Measurements from ENCODE around the gene NCAPD3.

The NCAPD3 gene

DNA sequence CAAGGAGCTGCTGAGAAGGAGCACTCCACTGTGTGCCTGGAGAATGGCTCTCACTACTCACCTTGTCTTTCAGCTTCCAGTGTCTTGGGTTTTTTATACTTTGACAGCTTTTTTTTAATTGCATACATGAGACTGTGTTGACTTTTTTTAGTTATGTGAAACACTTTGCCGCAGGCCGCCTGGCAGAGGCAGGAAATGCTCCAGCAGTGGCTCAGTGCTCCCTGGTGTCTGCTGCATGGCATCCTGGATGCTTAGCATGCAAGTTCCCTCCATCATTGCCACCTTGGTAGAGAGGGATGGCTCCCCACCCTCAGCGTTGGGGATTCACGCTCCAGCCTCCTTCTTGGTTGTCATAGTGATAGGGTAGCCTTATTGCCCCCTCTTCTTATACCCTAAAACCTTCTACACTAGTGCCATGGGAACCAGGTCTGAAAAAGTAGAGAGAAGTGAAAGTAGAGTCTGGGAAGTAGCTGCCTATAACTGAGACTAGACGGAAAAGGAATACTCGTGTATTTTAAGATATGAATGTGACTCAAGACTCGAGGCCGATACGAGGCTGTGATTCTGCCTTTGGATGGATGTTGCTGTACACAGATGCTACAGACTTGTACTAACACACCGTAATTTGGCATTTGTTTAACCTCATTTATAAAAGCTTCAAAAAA is 72.6 kb downstream of the NCAPD3 start:
- Histone ChIP-seq H3K27me3 (no peaks in the 10 kb centered on the region), H3K4me1 (no peaks in the 10 kb centered on the region), H3K36me3 (peaks cover 77% of the 10 kb centered on the region), H3K9me3 (no peaks in the 10 kb centered on the region), H3K4me3 (ENCODE audit: low read depth, low read length) (no peak overlapping the region)
- DNase-seq: no peak
- TF ChIP-seq, protein P1, sequence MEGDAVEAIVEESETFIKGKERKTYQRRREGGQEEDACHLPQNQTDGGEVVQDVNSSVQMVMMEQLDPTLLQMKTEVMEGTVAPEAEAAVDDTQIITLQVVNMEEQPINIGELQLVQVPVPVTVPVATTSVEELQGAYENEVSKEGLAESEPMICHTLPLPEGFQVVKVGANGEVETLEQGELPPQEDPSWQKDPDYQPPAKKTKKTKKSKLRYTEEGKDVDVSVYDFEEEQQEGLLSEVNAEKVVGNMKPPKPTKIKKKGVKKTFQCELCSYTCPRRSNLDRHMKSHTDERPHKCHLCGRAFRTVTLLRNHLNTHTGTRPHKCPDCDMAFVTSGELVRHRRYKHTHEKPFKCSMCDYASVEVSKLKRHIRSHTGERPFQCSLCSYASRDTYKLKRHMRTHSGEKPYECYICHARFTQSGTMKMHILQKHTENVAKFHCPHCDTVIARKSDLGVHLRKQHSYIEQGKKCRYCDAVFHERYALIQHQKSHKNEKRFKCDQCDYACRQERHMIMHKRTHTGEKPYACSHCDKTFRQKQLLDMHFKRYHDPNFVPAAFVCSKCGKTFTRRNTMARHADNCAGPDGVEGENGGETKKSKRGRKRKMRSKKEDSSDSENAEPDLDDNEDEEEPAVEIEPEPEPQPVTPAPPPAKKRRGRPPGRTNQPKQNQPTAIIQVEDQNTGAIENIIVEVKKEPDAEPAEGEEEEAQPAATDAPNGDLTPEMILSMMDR (IDR thresholded peaks at IDR 0.05; ENCODE audit: low read depth, low read length): no peak

DNA sequence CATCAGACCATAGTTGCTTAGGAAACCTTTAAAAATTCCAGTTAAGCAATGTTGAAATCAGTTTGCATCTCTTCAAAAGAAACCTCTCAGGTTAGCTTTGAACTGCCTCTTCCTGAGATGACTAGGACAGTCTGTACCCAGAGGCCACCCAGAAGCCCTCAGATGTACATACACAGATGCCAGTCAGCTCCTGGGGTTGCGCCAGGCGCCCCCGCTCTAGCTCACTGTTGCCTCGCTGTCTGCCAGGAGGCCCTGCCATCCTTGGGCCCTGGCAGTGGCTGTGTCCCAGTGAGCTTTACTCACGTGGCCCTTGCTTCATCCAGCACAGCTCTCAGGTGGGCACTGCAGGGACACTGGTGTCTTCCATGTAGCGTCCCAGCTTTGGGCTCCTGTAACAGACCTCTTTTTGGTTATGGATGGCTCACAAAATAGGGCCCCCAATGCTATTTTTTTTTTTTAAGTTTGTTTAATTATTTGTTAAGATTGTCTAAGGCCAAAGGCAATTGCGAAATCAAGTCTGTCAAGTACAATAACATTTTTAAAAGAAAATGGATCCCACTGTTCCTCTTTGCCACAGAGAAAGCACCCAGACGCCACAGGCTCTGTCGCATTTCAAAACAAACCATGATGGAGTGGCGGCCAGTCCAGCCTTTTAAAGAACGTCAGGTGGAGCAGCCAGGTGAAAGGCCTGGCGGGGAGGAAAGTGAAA is 73.4 kb downstream of the NCAPD3 start:
- DNase-seq: no peak
- H3K4me1 ChIP-seq: no peaks in the 10 kb centered on the region
- H3K36me3 ChIP-seq: peaks cover 76% of the 10 kb centered on the region
- no peak overlapping the region for H3K4me3 ChIP-seq (ENCODE audit: low read depth, low read length)
- no peaks in the 10 kb centered on the region for H3K9me3 ChIP-seq
- TF ChIP-seq, protein P1 (IDR thresholded peaks at IDR 0.05; ENCODE audit: low read depth, low read length): no peak
- no peaks in the 10 kb centered on the region for H3K27me3 ChIP-seq

DNA sequence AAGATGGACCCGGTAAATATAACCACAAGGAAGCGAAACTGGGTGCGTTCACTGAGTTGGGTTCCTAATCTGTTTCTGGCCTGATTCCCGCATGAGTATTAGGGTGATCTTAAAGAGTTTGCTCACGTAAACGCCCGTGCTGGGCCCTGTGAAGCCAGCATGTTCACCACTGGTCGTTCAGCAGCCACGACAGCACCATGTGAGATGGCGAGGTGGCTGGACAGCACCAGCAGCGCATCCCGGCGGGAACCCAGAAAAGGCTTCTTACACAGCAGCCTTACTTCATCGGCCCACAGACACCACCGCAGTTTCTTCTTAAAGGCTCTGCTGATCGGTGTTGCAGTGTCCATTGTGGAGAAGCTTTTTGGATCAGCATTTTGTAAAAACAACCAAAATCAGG is 74.4 kb downstream of the NCAPD3 start:
- H3K9me3 ChIP-seq: no peaks in the 10 kb centered on the region
- H3K4me3 ChIP-seq (ENCODE audit: low read depth, low read length): no peak overlapping the region
- peaks cover 81% of the 10 kb centered on the region for H3K36me3 ChIP-seq
- H3K4me1 ChIP-seq: no peaks in the 10 kb centered on the region
- TF ChIP-seq, protein P1 (IDR thresholded peaks at IDR 0.05; ENCODE audit: low read depth, low read length): no peak
- DNase-seq: no peak
- no peaks in the 10 kb centered on the region for H3K27me3 ChIP-seq

DNA sequence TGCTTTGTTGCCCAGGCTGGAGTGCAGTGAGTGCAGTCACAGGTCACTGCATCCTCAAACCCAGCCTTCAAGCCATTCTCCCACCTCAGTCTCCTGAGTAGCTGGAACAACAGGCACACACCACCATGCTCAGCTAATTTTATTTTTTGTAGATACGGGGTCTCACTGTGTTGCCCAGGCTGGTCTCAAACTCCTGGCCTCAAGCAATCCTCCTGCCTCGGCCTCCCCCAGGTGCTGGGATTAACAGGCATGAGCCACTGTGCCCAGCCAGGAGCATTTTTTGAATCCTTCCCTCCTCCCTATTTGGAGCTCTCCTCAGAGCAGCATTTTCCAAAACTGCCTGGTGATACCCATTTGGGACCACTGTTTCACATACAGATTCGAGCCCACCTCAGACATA is 77.2 kb downstream of the NCAPD3 start:
- H3K4me3 ChIP-seq (ENCODE audit: low read depth, low read length): no peak overlapping the region
- no peak for DNase-seq
- H3K9me3 ChIP-seq: no peaks in the 10 kb centered on the region
- H3K36me3 ChIP-seq: peaks cover 75% of the 10 kb centered on the region
- H3K27me3 ChIP-seq: no peaks in the 10 kb centered on the region
- no peaks in the 10 kb centered on the region for H3K4me1 ChIP-seq
- TF ChIP-seq, protein P1 (IDR thresholded peaks at IDR 0.05; ENCODE audit: low read depth, low read length): no peak

DNA sequence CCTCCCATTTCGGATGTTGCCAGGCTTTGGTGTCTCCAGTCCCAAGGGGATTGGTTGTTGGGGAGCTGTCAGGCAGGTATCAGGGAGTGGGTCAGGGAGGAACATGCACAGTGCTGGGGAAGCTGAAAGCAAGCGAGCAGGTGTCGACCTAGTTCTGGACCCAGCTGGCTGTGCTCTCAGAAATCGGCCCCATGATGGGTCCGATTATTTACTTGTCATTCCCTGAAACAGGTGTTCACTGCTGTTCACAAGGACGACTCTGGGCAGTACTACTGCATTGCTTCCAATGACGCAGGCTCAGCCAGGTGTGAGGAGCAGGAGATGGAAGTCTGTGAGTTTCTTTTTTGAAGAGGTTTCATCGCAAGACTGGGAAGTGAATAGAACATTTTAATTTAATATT is 78.1 kb downstream of the NCAPD3 start:
- Histone ChIP-seq H3K27me3 (no peaks in the 10 kb centered on the region), H3K4me1 (no peaks in the 10 kb centered on the region), H3K4me3 (ENCODE audit: low read depth, low read length) (no peak overlapping the region), H3K36me3 (peaks cover 71% of the 10 kb centered on the region), H3K9me3 (no peaks in the 10 kb centered on the region)
- no peak for DNase-seq
- TF ChIP-seq, protein P1 (IDR thresholded peaks at IDR 0.05; ENCODE audit: low read depth, low read length): no peak

DNA sequence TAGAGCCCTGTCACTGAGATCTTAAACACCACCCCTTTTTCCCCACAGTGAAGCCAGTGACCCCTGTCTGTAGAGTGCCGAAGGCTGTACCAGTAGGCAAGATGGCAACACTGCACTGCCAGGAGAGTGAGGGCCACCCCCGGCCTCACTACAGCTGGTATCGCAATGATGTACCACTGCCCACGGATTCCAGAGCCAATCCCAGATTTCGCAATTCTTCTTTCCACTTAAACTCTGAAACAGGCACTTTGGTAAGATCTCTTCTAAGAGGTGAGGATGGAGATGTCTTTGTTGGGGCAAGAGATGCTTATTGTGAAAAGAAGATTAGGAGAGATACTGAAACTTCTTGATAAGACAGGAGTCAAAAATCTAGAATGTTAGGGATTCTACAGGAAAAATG is 79.0 kb downstream of the NCAPD3 start:
- Histone ChIP-seq H3K9me3 (no peaks in the 10 kb centered on the region), H3K27me3 (no peaks in the 10 kb centered on the region), H3K4me1 (no peaks in the 10 kb centered on the region), H3K36me3 (peaks cover 72% of the 10 kb centered on the region), H3K4me3 (ENCODE audit: low read depth, low read length) (no peak overlapping the region)
- DNase-seq: no peak
- TF ChIP-seq, protein P1 (IDR thresholded peaks at IDR 0.05; ENCODE audit: low read depth, low read length): no peak

Measured in BE2C (cell line).